Measurements from ENCODE around the gene CD58.

Gene CD58

DNA sequence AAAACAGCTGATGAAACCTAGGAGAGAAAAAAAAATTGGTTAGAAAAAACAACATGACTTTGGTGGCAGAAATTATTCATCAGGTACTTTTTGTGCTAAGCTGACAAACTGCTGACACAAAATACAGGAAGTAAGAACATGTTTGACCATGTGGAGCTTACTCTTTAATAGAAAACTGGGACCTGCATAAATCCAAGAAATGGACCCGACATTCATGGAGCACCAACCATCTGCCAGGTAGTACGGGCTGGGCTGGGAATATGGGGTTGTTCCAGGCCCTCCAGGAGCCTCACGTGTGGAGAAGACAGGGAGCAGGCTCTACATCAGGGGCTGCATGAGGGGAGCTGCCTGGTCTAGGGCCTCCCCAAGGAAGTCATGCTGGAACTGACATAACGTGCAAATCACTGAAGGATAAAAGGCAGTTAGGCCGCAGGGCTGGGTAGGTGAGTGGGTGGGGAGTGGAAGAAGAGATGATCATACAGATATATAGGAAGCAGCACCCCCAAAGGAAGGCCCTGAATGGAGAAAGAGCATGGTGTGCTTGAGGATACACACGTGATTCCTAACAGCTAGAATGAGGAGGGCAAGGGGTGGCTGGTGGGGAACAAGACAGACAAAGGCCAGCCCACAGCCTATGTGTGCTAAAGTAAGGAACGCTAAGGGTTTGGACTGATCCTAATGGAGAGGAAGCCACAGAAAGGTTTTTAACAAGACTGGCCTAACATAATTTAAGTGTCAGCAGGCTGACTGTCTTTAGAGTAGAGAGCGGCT, 26.1 kb downstream of the CD58 start:
- DNase-seq: no peak

DNA sequence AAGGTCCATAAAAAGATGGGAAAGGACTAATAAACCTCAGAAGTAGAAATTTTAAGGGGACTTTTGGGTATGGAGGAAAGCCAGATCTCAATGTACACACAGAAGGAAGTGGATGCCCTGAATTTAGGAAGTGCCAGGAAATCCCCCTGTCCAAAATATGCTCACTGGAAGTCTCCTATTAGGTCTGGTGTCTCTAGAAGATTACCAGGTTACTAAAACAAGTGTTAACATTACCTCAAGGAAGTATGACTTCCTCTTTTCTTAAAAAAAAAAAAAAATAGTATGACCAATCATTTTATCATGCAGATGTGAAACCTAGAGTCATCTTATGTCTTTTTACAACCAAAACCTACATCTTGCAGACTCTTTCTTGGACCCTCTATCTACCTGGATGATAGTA, 30.7 kb downstream of the CD58 start:
- DNase-seq: no peak

DNA sequence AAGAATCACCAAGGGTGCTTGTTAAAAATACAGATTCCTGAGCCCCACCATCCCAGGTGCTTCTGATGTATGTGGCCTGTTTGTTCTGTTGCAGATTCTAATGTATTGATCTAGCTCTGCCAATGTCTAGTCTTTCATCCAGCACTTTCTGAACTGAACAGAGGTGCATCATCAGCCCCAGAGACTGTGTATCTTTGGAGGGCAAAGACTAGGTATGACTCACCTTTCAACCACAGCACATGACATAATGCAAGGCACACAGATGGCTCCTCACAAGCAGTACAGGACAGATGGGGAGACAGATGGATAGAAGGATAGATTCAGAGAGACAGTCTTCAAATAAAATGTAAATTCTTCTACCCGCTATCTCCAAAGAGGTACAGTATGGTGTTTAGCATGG, 32.3 kb downstream of the CD58 start:
- no peak for DNase-seq

DNA sequence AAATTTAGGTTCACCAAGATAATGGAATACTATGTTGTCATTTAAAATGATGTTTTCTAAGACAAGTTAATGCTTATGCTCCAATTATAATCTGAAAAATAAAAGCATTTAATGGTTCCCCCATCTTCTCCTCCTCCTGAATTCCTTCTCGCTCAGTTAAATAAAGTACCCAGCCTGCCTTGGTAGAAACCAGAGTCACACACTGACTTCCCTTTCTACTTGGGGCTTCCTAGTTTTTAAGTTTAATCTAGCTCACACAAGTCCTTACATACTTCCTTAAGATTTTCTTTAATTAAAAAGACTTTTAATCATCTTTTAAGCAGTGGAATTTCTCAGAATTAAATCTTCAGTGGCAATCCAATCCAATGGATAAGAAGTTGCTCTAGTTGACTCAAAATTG, 32.9 kb downstream of the CD58 start:
- no peak for DNase-seq

DNA sequence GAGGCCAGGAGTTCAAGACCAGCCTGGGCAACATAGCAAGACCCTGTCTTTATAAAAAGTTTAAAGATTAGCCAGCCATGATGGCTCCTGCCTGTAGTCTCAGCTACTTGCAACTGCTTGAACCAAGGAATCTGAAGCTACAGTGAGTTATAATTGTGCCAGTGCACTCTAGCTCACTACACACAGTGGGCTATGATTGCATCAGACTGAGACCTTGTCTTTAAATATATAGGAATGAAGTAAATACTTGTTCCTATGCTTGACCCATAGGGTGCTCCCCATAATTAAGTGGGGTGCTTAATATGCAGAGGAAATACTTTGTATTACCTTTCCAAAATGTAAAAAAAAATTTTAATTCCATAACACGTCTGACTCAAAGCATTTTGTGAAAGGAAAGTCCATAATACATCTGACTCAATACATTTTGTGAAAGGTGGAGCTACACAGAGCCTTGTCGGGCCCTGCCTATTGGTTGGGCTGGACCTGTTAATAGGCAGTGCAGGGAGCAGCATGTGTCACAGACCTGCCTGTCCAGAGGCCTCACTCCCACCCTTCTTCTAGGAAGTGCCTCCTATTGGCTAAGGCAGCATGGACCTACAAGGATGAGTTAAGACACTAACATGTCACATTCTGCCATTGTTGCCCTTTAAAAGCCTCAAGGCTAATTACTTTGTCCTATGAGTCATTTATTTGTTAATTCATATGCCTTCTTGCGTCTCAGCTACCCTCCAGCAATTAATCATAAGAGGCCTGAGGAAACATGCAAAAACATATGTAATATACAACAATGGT, 33.6 kb downstream of the CD58 start:
- no peak for DNase-seq

DNA sequence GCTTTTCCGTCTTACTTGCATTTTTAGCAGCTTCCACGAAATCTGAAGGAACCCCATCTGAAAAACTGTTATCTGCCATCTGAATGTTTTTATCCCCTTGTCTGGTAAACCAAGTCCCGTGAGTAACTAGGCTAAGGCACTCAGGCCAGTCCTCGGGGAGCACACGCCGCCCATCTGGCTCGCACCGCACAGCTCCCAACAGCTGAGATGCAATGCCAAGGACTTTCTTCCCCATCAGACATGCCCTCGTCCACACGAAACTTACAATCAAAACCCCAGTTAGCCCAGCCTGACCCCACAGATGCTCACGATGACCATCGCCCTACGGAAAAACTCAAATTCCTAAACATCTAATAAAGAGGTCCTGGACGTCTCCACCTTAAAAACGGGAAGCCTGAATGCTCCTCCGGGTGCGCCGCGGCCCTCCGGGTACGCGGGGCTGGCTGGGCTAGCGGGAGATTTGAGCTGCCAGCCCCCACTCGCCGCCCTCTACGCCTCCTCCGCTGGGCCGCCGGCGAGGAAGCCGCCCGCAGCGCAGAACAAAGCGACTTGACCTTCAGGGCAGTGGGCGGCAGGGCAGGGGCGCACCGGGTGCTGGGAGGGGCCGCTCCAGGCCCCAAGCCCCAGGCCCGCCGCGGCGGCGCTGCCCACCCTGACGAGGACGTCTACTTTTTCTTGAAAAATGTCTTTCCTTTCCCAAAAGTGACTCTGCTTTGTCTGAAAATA, 36.6 kb downstream of the CD58 start:
- no peak for DNase-seq

DNA sequence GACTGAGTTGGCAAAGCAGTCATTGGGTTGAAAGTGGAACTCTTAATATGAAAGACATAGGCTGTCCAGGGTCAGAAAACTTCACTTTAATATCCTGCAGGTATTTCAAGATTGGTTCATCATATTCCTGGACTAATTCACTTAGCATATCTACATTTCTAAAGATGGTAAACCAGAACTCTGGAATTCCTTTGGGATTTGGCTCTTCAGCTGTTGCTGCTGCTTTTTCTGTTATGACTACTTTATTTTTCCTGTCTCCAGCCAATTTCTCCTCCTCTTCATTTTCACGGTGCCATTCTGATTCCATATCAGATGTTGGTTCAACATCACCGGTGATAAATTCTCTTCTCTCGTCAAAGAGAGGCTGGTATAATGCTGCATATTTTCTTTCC, 37.4 kb downstream of the CD58 start:
- DNase-seq: no peak

DNA sequence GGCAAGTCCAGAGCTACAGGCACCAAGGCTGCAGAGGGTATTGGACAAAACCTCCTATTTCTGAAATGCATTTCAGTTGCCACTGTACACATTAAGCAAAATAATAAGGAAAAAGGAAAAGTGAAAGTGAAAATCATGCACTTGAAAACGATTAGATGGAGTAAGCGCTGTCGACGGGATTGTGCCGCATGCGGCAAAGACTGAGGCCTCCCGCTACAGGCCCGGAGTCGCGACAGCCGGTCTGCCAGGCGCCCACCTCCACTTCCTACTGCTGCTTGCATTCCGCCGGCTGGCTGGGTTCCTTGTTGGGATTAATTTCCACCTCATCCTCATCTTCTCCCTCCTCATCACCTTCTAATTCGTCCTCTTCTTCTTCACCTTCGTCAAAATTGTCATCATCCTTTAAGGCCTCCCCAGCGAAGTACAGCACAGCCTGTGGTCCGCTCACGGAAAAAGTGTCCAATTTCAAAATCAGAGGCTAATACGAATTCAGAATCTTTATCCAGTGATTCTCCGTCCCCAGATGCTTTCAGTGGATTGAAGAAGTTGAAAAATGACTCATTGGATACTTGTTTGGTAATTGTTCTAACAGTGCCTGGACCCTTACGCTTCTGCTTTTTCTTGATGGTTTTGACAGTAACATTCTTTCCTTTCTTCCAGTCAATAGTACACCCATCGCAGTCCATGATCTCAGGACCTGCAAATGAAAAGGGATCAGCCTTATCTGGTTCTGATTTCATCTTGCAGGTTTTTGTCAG, 38.0 kb downstream of the CD58 start:
- DNase-seq: no peak

DNA sequence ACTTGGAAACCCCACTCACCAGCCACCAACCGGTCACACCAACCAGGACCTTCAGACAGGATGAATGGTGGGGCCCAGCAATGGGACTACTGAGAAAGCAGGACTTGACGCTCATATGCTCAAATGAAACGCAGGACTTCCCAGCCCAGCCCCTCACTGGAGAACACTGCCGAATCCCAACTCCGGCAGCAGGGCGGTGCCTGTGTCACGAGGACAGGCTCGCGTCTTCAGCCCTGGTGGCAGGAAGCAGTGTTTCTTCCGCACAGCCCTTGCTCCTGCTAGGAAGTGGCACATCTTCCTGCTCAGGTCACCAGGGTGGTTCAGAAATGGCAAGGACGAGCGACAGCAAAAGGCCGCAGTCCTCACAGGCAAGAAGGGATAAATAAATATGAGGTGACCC, 38.9 kb downstream of the CD58 start:
- DNase-seq: peak in 4 of 56 donors; percentile 7 to 14 (median 11)

DNA sequence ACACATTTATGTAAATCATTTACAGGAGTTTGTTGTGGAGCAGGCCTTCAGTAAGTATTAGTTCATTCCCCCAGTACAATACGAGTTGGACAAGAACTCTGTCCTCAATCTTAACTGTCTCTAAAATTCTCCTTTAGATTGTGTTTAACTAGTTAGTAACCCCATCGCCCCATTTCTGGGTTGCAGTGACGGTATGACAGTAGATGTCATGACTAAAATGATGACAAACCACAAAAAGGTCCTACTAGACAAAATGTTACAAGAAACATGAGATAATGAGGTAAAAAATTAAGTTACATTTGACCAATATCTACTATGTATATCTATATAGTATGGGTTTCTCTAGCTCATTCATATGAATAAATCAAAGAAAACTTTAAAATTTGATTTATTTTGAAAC, 41.1 kb downstream of the CD58 start:
- DNase-seq: no peak

DNA sequence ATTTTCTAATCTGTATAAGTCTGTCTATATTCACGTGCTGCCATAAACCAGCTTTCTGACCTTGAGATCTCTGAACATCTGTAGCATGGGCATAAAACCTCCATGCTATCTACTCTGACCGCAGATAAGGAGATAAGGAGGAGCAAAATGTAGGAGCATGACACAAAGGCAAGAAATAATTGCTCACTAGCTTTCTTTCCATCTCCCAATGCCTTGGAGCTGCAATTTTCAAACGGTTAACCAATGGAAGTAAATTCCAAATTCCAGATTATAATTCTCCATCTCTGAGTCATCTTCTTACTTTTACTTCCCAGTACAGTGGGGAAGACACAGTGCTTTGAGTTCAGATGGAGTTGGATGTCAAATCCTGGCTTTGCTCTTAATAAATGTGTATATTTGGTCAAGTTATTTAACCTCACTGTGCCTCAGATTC, 41.6 kb downstream of the CD58 start:
- no peak for DNase-seq

DNA sequence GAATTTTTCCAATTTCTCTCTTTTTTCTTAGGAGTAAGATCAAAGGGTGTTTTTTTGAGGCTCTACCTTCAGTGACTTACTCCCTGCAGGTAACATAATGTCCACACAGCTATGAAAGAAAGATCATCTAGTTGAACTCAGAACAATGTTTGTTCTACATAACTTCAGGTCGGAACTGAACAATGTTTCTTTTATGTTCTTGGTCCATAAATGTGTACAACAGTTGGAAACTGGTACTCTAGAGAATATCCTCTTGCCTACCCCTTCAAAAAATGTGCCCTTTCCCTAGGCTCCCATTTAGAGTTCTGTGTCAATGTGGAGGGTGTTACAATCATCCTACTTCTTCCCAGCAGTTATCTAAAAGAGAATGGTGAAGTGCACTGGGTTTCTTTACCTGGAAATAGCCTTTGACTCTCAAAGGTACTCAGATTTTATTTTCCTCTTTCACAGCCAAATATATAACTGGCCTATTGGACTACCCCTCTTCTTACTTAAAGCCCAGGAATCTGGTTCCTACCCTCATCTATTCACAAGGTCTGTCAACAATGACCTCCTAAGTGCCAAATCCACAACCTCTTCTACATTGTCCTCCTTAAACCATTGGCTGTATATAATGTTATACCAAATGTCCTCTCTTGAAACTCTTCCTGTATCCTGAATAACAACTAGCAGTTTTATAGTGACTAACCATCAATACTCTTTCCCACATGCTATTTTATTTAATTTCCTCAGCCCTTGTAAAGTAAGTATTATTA, 42.3 kb downstream of the CD58 start:
- DNase-seq: no peak

DNA sequence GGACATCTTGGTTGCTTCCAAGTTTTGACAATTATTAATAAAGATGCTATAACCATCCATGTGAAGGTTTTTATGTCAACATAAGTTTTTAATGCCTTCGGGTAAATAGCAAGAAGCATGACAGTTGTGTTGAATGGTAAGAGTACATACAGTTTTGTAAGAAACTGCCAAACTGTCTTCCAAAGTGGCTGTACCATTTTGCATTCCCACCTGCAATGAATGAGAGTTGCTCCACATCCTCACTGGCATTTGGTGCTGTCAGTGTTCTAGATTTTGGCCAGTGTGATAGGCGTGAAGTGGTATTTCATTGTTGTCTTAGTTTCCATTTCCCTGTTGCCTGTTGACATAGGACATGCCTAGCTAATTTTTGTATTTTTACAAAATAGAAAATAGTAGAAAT, 45.4 kb downstream of the CD58 start:
- no peak for DNase-seq

DNA sequence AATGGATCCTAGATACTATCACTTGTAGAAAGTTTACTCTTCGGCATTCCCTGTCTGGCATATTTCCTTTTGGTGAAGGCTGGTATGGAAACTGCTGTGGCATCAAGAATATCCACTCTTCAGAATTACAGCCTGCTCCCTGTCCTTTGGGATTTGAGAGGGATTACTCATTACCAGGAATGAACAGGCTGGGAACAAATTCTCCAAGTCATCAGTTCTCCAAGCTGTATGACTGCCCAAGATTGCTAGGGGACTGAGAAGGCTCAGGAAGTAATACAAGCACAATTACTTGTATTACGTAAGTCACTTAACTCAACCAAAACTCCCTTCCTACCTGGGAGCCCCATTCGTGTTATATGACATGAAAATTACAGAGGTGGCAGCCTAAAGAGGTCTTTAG, 49.6 kb downstream of the CD58 start:
- DNase-seq: no peak

DNA sequence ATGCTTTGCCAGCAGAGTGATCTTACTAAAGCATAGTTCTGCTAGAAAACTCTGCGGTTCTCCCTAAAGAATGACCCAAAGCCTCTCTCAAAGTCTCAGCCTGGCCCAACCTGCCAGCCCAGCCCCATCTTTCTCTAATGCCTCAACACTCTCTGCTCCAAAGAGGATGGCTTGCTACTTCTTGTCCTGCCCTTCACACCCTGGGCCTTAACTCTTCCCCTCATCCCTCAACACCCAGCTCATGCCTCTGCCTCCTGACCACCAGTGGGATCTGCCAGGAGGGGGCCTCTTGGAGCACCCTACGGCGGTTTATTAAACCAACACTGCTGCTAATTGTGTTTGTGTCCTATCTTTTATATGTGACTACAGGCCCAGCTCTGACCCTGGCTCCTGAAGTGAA, 52.4 kb downstream of the CD58 start:
- no peak for DNase-seq

DNA sequence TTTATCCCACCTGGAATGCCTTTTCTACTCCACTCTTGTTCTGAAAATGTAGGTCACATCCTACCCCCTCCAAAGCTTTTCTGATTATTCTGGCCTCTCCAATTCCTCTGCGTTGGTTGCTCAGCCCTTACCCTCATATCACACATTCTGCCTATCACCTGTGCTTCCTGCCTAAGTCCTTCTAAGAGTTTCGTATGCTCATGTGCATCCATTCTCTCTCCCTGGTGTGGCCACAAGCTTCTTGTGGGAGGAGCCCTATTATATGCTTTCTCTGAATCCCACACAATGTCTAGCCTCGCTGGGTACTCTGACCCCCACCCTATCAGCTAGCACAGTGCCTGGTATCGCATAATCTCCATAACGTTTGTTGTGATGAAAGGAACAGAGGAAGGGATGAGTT, 54.2 kb downstream of the CD58 start:
- no peak for DNase-seq

DNA sequence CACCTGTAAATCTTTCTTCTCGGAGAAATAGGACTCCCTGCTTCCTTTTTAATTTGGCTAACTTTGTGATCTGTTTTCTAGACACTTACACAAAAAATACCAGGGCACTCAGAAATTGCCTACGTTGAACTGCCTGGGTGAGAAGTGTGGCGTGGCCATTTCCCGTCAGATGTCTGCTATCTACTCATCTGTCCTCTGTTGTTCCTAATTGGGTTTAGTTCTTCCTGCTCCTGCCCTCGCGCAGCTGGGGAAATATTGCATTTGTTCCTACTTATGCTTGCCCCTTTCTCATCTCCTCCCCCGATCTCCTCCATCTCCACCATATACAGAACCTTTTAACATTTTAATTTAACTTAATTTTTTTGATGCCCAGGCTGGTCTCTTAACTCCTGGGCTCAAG, 55.1 kb downstream of the CD58 start:
- no peak for DNase-seq

DNA sequence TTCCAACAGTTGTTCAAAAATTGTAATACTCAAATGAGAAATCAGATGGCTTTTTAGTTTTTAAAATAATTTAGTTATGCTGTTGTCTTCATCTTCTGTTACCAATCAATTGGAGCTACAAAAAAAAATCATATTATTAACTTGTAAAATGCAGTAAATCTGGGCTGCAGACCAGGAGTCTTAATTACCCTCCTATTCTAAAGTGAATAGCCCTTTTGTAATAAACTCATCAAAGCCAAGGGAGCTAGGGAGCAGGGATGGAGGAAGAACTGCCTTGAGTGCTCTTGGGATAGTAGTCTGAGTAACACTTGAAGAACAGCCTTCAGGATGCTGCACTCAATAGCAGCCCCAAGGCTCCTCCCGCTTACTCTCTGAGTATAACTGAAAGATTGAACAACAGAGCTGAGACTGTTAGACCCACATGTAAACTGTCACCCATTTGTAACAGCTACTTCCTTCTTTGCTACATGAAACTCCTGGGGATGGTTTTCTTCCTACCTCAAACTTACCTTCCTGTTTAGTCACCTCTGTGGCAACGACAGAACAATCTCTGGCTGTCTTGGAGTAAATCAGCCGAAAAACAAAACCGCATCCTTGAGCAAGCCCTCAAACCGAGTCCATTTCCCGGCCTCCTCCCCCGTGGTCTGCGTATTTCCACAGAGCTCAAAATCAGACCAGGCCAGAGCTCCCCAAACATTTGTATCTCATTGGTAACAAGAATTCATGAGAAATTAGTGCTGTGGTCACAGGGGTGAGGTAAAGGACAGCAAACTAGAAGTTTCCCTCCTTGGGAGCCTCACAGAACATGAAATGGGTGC, 55.9 kb downstream of the CD58 start:
- no peak for DNase-seq

DNA sequence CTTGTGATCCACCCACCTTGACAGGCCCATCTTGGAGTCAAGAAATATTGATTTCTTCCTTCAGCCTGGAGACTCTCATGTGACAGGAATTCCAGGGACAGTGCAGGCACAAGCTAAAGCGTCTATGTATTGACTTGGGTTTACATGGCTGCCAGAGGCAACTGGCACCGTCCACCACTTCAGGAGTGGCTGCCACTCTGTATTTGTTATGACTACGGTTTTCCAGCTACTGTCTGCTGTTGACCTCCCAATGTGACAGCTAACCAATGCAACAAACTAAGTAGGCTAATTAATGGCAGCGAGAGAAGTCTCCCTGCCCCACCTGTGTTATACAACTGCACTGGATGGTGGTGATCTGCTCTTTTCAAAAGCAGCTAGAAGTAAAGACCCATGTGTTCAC, 56.9 kb downstream of the CD58 start:
- DNase-seq: no peak

DNA sequence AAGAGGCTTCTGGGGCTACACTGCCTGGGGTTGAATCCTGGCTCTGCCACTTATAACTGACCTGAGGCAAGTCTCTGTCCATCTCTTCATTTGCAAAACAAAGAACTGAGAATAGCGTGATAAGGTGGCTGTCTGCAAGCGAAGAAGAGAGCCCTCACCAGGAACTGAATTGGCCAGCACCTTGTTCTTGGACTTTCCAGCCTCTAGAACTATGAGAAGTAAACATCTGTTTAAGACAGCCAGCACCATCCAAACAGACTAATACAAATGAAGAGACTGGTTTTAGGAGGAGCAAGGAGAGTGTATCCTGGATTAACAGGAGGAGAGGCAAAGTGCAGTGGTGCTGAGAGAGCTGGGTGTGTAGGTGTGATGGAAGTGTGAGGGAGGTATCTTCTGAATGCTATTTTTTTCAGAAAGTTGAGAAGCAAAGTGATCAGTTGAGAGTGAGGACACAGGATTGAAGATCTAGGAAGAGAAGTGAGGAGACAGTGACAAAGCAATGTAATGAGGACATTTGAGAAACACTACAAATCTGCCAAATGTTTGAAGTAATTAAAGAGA, 59.3 kb downstream of the CD58 start:
- peak in 2 of 56 donors; percentile 19 to 32 for DNase-seq
